HEK293T (cell line): ENCODE data around the gene SLC5A2.

Experiments used
- CTCF ChIA-PET: fragments of 350-600 bp; formaldehyde crosslinking; extraction: SDS; loops from one replicate; lab custom pipeline; 2021; ENCODE audit warnings: antibody characterized with exemption, inconsistent platforms; lab: Yijun Ruan, JAX
- POLR2A ChIA-PET: fragments of 350-600 bp; formaldehyde crosslinking; extraction: SDS; loops from one replicate; lab custom pipeline; 2020; ENCODE audit warnings: antibody characterized with exemption, inconsistent platforms; lab: Yijun Ruan, JAX
- DNase-seq: peaks from one replicate; pipeline ENCODE4 v3.0.0; 2012; ENCODE audit warnings: mixed read lengths; ENCODE audit errors: extremely low spot score
- ARNT ChIP-seq: fragments of 450-650 bp; IDR thresholded peaks from 2 replicates; pipeline ENCODE4 v1.6.1; 2017; ENCODE audit warnings: mild to moderate bottlenecking
- BHLHE40 ChIP-seq: fragments of 450-650 bp; IDR thresholded peaks from 2 replicates; pipeline ENCODE4 v1.6.1; 2016; ENCODE audit warnings: mild to moderate bottlenecking, moderate library complexity, borderline replicate concordance
- CTBP1 ChIP-seq: fragments of 450-650 bp; IDR thresholded peaks from 2 replicates; pipeline ENCODE4 v1.6.1; 2016; ENCODE audit warnings: borderline replicate concordance
- ELF4 ChIP-seq: fragments of 450-650 bp; IDR thresholded peaks from 2 replicates; pipeline ENCODE4 v1.6.1; 2017; ENCODE audit warnings: antibody characterized with exemption
- FOXA1 ChIP-seq: fragments of 450-650 bp; IDR thresholded peaks from 2 replicates; pipeline ENCODE4 v1.6.1; 2016; ENCODE audit warnings: mild to moderate bottlenecking
- FOXK2 ChIP-seq: fragments of 450-650 bp; IDR thresholded peaks from 2 replicates; pipeline ENCODE4 v1.6.1; 2016; ENCODE audit warnings: mild to moderate bottlenecking
- FOXM1 ChIP-seq: fragments of 450-650 bp; IDR thresholded peaks from 2 replicates; pipeline ENCODE4 v1.6.1; 2017; ENCODE audit warnings: mild to moderate bottlenecking, borderline replicate concordance
- HDGF ChIP-seq: fragments of 450-650 bp; IDR thresholded peaks from 2 replicates; pipeline ENCODE4 v1.6.1; 2017; ENCODE audit warnings: antibody characterized with exemption, borderline replicate concordance
- L3MBTL2 ChIP-seq: fragments of 450-650 bp; conservative IDR thresholded peaks from 2 replicates; pipeline ENCODE4 v1.6.1; 2016; ENCODE audit warnings: mild to moderate bottlenecking
- LEF1 ChIP-seq: fragments of 450-650 bp; IDR thresholded peaks from 2 replicates; pipeline ENCODE4 v1.6.1; 2017; ENCODE audit warnings: mild to moderate bottlenecking, borderline replicate concordance
- NFRKB ChIP-seq: fragments of 450-650 bp; IDR thresholded peaks from 2 replicates; pipeline ENCODE4 v1.6.1; 2016; ENCODE audit warnings: mild to moderate bottlenecking, moderate library complexity
- PKNOX1 ChIP-seq: fragments of 450-650 bp; IDR thresholded peaks from 2 replicates; pipeline ENCODE4 v1.6.1; 2016
- SP1 ChIP-seq: fragments of 450-650 bp; IDR thresholded peaks from 2 replicates; pipeline ENCODE4 v1.6.1; 2017
- SUZ12 ChIP-seq: fragments of 450-650 bp; IDR thresholded peaks from 2 replicates; pipeline ENCODE4 v1.6.1; 2016; ENCODE audit warnings: mild to moderate bottlenecking
- TARDBP ChIP-seq: fragments of 450-650 bp; IDR thresholded peaks from 2 replicates; pipeline ENCODE4 v1.6.1; 2016
- ZNF384 ChIP-seq: fragments of 450-650 bp; IDR thresholded peaks from 2 replicates; pipeline ENCODE4 v1.6.1; 2016

Gene SLC5A2

GRCh38 chr16:31453255-31454204, 29.4 kb upstream of the SLC5A2 start:
- ChIA-PET CTCF (interaction anchor here (0.9 to 1.0 kb wide), 2 partner anchors 11 to 311 kb away, joined by 3 read pairs; partner anchors contain the start of gene ZNF843), POLR2A (interaction anchor here (0.7 to 3.5 kb wide), 5 partner anchors 11 to 336 kb away, joined by 3 to 20 read pairs (median 4); partner anchors contain the start of genes KAT8, TGFB1I1 and ZNF843)
- DNase-seq = no peak
- TF ChIP-seq PKNOX1 = no peak
- TF ChIP-seq ARNT = no peak
- TF ChIP-seq ELF4 = no peak
- TF ChIP-seq FOXA1 = no peak

GRCh38 chr16:31455601-31456314, 27.2 kb upstream of the SLC5A2 start:
- ChIA-PET CTCF (interaction anchor here (0.5 to 1.2 kb wide), 6 partner anchors 12 to 645 kb away, joined by 3 to 5 read pairs (median 4); partner anchors contain the start of gene ZNF843), POLR2A (interaction anchor here (1.0 kb wide), 2 partner anchors 16 to 53 kb away, joined by 3 read pairs; partner anchors contain the start of genes RUSF1 and TGFB1I1)
- no peak for DNase-seq
- TF ChIP-seq TARDBP (no peak), FOXK2 (no peak), BHLHE40 (no peak), FOXM1 (no peak), SUZ12 (no peak), LEF1 (no peak), HDGF (no peak), ZNF384 (no peak), PKNOX1 (no peak), ARNT (no peak), SP1 (no peak)

DNA sequence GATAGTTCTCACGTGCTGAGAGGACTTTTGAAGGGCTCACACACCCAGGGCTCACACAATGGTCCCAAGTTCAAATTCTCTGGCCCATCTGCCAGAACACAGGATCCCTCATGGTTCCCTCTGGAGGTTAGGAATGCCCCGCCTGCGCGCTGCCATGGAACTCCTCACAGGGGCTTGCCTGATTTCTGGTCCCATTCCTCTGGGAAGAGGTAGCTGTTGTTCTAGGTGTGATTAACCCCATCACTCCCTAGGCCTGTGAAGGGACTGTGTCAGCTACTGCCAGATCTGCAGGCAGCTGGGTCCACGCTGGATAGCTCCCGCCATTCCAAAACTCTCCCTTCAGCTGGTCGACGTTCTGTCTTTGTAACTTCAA, 25.9 kb upstream of the SLC5A2 start:
- POLR2A ChIA-PET = interaction anchor here (2.2 kb wide), 1 partner anchor 14 kb away, joined by 11 read pairs; the partner anchor contains the start of gene ZNF843
- DNase-seq = no peak
- CTCF ChIA-PET = no interaction called here
- no peak for TF ChIP-seq FOXK2
- TF ChIP-seq CTBP1 = no peak
- no peak for TF ChIP-seq SUZ12
- TF ChIP-seq FOXA1 = no peak
- no peak for TF ChIP-seq NFRKB
- no peak for TF ChIP-seq ELF4
- TF ChIP-seq BHLHE40 = no peak
- TF ChIP-seq PKNOX1 = no peak
- TF ChIP-seq SP1 = no peak
- no peak for TF ChIP-seq FOXM1
- no peak for TF ChIP-seq LEF1

DNA sequence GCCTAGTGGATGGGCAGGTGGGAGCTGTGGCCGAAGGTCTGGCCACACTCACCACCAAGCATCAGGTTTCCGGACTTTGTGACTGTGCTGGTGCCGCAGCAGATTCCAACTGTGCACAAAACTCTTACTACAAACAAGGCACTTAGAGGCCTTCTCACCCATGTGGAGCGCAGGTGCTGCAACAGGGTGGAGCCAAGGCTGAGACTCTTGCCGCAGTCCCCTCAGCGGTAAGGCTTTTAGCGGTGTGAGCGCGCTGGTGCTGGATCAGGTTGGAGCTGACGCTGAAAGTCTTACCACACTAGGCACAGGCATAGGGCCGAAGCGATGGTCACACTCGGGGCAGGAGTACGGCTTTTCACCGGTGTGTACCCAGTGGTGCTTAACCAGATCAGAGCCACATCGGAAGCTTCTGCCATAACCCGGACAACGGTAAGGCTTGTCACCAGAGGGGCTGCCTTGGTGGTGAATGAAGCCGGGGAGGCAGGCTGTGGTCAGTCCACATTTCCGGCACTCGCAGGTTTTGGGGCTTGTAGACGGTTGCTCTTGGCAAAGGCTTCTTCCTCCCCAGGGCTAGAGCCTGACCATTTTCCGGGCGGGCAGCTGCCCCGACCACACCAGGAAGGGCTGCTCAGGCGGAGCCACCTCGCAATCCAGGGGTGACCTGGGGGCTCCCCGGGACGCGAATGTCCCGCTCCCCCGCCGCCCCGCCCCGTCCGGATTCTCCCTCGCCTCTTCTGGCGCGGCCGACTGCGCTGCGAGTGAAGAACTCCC, 24.7 kb upstream of the SLC5A2 start:
- DNase-seq = no peak
- ChIA-PET CTCF (interaction anchor here (1.3 kb wide), 1 partner anchor 15 kb away, joined by 5 read pairs; no protein-coding TSS in a partner anchor), POLR2A (interaction anchor here (1.4 to 5.4 kb wide), 7 partner anchors 13 to 278 kb away, joined by 3 to 27 read pairs (median 7); partner anchors contain the start of genes RUSF1, SLC5A2, TGFB1I1 and ZNF843)
- no peak for TF ChIP-seq FOXK2
- peak; percentile 48; the same call in 1 of the 2 replicates for TF ChIP-seq L3MBTL2
- no peak for TF ChIP-seq SP1
- TF ChIP-seq FOXA1 = no peak
- TF ChIP-seq ZNF384 = no peak
- TF ChIP-seq PKNOX1 = no peak
- no peak for TF ChIP-seq HDGF
